ENCODE results near the gene MUL1.
A peak's percentile ranks its signal among the peaks of the same experiment; 100 is the strongest.
"Not testable (repeated sequence)": the region's sequence is repeated elsewhere in the genome, so short reads cannot be mapped to it uniquely, and the experiment has no call there.

The MUL1 gene

DNA sequence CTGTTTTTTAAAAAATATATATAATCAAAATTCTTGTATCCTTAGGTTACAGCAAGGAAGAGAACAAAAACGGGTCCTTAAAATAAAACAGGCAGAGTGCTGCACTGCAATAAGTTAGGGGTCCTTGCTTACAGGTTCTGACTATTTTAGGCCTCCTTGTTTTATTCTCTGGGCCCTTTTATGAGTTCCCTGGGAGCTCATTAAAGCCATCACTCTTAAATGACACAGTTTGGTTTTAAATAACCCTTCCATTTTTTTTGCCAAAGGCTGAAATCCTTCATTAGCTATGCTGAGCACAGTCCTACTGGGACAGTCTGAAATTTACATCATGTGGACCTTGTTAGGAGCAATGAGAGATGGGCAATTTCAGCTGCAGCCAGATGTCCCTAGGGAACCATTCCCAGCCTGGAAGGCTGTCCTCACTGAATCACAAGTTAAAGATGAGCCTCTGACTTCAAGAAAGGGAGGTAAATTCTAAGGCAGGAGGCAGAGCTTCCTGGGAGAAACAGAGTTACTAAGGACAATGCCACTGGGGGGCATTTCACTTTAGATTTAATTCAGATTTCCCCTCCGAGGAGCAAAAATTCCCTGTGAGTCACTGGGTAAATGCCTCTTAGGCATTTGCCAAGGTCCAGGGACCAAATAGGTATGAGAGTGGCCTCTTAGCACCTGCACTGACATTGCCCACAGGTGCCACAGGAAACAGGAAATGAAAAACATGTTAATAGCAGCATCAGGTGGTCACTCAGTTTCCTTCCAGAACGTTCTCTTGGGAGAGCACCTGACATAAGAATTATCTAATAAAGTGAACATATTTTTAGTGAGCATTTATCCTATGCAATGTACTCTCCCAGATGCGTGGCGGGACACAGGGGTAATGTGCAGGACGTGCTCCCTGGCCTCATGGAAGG is 3.8 kb upstream of the MUL1 start:
- no peak for DNase-seq (ENCODE audit: low read depth in 2 of 2)

DNA sequence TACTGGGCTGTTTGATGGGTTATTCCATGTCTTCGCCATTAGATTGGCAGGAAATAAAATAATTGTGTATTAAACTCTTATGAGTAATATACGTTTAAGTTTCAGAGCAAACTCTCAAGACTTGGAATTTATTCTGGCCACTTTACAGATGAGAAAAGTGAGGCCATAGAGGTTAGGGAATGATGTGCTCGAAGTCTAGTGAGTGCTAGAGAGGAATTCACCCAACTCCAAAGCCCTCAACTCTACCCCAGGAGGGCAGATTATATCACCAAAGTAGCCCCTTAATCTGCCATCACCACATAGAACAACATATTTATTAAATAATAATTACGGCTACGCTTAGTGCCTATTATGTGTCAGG is 440 bp upstream of the MUL1 start:
- no peak for DNase-seq (ENCODE audit: low read depth in 2 of 2)

DNA sequence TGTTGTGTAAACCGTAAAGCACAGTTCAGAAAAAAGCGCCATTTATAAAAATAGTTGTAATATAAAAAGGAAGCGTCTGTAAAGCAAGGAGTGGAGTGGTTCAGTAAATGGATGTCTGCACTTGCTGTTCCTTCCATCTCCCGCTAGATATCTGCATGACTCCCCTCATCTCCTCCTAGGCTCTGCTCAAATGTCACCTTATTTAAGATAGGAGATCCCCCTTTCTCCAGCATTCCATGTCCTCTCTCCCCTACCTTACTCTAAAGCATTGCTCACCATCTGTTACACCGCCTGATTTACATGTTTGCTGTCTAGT is 745 bp downstream of the MUL1 start:
- no peak for DNase-seq (ENCODE audit: low read depth in 2 of 2)

DNA sequence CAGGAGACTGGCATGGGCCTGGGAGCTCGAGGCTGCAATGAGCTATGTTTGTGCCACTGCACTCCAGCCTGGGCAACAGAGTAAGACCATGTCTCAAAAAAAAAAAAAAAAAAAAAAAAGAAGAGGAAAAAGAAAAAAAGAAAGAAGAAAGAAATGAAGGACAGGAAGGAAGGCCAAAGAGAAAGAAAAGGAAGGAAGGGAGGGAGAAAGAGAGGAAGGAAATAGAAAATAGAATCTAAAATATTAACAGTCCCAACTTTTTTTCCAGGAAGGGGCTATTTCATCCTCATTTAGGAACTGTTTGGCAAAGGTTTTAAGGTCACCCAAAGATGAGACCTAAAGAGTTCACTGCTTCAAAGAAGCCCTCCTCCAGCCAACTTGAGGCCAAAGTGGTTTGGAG is 2.5 kb downstream of the MUL1 start:
- no peak for DNase-seq (ENCODE audit: low read depth in 2 of 2)

DNA sequence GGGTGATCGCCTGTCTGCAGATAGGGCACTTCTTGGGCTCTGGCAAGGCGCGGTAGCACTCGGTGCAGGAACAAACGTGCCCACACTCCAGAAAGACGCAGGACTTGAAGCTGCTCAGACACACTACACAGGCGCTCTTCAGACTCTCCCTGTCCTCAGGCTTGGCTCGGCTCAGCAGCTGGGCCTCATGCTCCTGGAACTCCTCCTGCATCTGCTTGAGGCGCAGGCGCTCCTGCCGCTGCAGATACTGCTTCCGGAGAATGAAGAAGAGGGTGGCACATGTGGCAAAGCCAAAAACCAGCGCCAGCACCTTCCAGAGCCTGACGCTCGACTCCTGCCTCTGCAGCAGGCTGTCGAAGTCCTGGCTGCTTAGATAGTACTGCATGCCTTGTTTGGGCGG is 7.2 kb downstream of the MUL1 start:
- DNase-seq (ENCODE audit: low read depth in 2 of 2), result no peak

DNA sequence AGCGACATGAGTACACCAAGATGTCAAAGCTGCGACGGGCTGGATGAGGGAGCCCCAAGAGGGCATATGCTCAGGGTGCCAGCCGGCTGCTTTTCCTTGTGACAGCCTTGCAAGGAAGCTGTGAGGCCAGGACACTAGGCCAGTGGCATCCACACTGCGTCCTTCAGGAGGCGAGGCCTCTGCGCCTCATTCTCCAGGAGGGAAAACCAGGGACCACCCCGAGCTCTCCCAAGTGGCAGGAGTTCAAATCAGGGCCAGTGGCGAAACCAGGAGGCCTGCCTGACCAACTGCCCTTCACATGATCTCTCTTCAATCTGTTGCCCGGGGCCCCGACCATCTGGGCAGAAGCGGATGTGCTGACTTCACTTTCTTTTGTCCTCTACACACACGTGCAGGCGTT is 8.2 kb downstream of the MUL1 start:
- no peak for DNase-seq (ENCODE audit: low read depth in 2 of 2)

DNA sequence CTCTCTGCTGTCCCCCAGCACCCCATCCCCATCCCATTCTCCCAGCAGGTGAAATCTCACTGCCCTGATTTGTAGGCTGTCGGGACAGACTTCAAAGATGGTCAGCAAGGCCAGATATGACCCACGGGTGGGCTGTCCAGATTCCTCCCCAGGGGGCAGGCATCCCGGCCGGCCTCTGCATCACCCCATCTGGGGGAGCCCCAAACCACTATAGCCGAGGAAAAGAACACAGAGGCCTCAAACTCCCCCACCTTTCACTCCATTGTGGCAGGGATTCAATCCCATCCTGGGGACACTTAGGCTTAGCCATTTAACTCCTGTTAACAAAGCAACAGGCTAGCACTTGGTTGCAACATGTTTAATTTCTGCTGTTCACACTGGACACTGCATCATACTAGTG is 8.8 kb downstream of the MUL1 start:
- DNase-seq (ENCODE audit: low read depth in 2 of 2), result no peak

DNA sequence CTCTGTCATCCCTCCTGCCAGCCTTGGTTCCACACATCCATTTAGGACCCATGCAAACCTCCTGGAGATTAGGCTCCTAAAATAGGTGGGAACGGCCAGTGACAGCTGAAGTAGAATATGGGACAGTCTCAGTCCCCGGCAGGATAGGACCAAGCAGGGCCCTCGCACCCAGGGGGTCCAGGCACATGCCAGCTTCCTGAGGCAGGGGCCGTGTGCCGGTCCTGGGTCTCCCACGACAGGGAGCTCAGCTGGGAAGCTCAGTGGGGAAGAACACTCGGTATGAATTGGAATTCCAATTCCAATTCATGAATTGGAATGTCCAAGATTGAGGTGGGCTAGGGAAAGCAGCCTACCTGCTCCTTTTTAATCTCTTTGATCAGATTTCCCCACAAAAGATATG is 9.8 kb downstream of the MUL1 start:
- no peak for DNase-seq (ENCODE audit: low read depth in 2 of 2)

DNA sequence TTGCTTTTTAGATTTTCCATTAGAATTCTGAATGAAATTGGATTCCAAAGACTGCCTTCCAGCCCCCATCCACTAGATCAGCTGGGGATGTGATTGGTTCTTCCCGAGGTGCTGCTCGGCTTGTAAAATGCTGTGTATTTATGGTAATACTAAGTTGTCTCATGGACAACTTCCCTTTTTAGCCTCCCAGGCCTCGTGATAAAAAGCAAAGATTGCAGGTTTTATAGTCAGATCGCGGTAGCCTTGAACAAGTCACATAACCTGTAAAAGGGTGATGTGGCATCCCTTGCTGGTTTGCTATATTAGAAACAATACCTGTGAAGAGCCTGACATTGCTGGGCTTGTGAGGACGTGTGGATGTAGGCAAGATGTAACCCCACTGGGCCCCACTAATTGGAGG is 10.4 kb downstream of the MUL1 start:
- no peak for DNase-seq (ENCODE audit: low read depth in 2 of 2)

DNA sequence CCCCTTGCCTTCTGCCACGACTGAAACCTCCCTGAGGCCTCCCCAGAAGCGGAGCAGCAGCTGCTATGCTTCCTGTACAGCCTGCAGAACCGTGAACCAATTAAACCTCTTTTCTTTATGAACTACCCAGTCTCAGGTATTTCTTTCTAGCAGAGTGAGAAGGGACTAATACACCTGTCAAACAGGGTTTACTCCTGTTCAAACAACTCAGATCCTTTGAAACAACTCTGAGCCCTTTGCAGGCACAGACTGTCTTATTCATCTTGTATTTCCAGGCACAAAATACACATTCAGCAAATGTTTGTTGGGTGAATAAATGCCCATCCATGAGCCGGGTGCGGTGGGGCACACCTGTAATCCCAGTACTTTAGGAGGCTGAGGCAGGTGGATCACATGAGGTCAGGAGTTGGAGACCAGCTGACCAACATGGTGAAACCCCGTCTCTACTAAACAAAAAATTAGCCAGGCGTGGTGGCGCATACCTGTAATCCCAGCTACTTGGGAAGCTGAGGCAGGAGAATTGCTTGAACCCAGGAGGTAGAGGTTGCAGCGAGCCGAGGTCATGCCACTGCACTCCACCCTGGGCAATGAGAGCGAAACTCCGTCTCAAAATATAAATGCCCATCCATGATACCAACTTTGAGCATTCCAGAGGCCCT is 11.1 kb downstream of the MUL1 start:
- not testable (repeated sequence) for DNase-seq (ENCODE audit: low read depth in 2 of 2)

DNA sequence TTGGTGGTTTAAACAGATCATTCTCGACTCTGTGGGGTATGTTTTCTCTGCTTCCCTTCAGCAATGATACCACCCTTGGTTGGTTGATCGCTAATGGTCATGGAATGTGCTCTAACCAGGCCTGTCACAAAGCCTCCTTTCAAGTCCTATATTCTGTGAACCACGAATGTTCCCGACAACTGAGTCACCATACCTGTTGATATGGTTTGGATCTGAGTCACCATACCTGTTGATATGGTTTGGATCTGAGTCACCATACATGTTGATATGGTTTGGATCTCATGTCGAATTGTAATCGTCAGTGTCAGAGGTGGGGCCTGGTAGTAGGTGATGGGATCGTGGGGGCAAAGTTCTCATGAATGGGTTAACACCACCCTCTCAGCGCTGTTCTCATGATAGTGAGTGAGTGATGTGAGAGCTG is 11.7 kb downstream of the MUL1 start:
- no peak for DNase-seq (ENCODE audit: low read depth in 2 of 2)

DNA sequence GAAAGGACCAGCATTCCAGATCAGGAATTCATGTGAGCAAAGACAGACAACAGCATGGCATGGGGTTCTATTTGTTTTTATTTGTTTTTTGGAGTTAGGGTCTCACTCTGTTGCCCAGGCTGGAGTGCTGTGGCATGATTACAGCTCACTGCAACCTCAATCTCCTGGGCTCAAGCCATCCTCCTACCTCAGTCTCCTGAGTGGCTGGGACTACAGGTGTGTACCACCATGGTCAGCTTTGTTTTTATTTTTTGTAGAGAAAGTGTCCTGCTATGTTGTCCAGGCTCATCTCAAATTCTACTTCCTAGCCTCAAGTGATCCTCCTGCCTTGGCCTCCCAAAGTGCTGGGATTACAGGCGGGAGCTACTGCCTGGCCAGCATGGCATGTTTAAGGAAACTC is 12.3 kb downstream of the MUL1 start:
- DNase-seq (ENCODE audit: low read depth in 2 of 2), result no peak

DNA sequence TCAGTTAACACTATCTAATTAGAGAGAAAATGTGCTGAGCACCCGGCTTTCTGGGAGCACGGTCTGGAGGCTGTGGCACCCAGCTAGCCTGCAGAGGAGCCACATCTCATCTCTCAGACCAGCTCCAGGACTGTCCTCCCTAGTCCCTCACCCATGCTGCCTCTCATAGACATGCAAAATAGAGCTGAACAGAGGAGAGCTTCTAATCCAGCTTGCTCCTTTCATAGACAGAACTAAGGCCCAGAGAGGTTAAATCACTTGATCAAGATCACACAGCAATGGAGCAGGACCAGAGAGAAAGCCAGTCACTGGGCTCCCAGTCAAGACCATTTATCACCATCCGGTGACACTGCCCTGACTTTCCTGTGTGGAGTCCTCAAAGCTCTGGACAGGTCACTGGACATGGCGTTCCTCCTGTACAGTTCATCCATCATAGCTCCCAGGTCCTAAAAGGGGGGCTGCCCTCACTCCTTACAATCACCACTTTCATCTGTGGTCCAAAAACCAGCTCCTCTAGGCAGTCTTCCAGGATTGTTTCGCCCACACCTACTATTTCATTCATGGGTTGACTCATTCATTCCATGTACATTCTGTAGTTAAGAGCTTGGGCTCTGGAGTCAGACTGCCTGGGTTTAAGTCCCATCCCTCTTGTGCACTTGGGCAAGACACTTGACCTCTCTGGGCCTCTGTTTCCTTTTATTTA is 13.2 kb downstream of the MUL1 start:
- no peak for DNase-seq (ENCODE audit: low read depth in 2 of 2)

DNA sequence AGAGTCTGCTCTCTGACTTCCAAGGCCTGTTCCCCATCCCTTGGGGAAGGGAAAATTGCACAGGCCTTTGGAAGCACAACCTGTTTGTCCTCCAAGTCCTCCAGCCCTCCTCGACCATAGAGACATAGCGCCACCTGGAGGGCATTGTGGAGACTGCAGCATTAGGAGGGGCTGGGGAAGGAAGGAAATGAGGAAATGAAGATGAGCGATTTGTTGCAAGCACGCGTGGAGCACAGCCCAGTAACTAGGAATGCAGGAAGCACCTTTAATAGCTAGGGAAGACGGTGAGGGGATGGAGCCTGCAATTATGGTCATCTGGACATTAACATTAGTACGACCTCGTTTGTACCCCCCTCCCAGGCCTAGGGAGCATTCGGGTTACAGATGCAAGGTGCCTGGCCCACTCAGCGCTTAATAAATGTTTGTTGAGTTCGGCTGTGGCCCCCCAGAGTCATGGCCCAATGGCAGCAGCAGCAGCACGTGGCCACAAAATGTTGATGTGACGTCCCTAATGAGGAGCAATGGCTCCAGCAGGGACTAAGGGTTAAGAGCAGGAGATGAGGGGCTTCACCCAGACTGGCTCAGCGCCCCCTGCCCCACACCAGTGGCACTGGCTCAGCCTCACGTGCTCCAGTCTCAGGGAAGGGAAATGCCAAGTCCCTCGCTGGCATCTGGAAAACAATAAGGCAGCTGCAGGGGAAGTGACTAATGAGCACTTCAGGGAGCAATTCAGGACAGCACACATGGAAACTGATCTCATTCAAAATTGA is 13.9 kb downstream of the MUL1 start:
- peak; percentile 62 to 77 for DNase-seq (ENCODE audit: low read depth in 2 of 2)

DNA sequence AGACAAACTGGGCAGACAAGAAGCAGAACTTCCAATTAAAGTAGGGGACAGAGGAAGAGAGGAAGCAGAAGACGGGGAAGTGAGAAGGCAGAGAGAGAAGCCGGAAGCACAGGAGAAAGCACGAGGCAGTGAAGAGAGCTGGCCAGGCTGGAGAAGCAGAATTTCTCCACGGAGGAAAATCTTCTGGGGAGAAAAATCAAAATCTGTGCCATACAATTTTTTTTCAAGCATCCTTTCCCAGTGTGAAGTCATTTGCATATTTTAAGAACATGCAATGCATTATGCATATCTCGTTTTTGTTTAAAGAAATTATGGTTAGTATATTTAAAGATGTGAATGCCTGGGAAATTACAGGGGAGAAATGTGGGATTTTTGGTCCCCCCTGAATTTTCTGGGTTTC is 14.6 kb downstream of the MUL1 start:
- DNase-seq (ENCODE audit: low read depth in 2 of 2), result no peak

DNA sequence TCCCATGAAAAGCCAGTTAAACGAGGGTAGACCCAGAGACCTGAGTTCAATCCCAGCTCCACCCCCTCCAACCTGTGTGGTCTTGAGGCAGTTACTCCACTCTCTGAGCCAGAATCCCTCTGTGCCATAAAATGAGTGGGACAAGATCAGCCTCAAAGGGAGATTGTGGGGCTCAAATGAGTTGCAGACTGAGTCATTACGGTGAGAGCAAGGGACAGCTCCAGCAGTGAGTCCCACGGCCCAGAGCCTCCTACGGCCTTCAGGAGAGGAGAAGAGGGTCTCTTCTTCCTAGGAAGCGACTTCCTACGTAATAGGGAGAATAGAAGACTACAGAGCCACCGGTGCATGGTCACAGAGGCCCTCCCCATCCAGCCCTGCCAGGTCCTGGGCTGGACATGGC is 15.2 kb downstream of the MUL1 start:
- DNase-seq (ENCODE audit: low read depth in 2 of 2), result no peak

DNA sequence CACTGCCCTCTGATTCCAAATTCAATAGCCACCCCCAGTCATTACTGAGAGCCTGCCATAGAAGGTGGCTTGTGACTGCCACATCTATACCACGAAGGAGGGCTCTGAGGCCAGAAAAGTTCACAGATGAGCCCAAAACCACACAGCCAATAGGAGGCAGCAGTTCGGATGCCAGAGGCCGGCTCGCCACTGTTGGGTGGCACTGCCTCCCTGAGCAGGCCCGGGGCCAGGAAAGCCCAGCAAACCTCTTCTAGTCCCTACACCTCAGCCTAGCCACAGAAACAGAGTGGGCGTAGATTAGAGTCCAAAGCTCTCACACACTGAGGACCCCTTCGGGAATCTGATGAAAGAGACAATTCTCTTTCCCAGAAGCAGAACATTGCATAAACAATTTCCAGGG is 16.1 kb downstream of the MUL1 start:
- no peak for DNase-seq (ENCODE audit: low read depth in 2 of 2)

DNA sequence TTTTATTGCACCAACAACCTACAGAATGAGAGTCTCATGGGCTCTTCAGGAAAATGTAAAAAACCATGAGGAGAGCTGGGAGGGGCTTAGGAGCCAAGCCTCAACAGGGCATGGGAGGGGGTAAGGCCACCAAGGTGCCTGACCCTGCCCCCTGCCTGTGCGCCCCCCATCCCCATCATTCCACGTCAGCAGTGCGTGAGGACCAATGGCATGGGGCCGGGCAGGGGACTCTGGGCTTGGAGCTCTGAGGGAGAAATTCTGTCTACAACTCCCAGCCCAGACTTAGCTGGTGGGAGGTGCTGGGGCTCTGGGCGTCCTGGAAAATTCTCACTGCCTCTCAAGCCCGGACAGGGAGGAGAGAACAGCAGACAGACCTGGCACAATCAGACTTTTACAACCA is 16.8 kb downstream of the MUL1 start:
- DNase-seq (ENCODE audit: low read depth in 2 of 2), result no peak

DNA sequence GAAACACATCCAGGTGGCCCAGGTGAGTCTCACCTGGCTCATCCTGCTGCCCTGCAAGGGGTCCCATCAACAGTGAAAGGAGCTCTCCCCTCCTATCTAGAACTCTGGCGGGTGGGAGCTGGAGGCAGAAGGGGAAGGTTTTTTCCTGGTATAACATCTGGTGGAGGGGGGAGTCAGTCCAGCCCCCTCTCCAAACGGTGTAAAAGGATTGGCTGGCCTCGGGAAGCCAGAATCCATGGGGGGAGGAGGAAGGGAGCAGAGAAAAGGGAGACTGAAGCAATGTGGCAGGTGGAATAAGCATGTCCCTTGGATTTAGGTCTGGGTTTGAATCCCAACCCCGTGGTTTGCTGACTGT is 20.7 kb downstream of the MUL1 start:
- DNase-seq (ENCODE audit: low read depth in 2 of 2), result no peak

DNA sequence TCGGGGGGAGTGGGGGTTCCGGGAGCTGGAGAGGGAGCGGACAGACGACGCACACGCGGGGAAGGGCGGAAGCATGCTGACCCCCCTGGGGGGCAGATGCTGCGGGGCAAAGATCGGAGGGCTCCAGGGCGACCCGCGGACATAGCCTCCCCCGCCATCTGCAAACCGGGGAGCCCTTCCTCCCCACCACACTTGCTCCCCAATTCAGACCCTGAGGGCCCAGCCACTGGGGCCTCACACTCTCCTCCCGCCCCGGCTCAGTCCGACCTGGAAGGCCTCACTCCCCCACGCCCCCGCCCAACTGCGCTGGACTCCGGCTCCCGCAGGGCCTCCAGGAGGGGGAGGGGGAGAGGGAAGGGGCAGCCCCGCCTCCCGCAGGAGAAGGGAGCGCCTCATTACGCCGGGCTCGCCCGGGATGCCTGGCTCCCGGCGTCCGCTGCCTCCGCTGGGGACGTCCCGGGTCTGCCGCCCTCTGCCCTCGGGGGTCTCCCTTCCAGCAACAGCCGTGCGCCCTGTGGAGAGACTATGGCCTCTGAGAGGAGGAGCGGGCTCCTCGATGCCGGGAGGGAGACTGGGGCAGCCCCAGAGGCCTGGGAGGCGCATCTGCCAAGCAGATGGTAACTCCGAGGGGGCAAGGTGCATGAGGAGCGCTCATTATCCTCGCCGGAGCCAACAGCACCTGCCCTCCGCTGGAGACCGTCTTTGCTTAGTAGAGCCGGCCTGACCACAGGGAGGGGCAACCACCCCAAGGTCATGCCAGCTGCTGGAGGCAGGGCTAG is 21.3 kb downstream of the MUL1 start:
- DNase-seq (ENCODE audit: low read depth in 2 of 2), result no peak
